ENCODE measurements around the gene ZNF775. TPM values are rescaled to one million over a fixed set of nuclear protein-coding genes. Genes with fewer than 3 reads are reported as not detected.

The ZNF775 gene
- polyA plus RNA-seq, 3 donors = 1.3 to 2.7 (median 1.4) TPM

DNA sequence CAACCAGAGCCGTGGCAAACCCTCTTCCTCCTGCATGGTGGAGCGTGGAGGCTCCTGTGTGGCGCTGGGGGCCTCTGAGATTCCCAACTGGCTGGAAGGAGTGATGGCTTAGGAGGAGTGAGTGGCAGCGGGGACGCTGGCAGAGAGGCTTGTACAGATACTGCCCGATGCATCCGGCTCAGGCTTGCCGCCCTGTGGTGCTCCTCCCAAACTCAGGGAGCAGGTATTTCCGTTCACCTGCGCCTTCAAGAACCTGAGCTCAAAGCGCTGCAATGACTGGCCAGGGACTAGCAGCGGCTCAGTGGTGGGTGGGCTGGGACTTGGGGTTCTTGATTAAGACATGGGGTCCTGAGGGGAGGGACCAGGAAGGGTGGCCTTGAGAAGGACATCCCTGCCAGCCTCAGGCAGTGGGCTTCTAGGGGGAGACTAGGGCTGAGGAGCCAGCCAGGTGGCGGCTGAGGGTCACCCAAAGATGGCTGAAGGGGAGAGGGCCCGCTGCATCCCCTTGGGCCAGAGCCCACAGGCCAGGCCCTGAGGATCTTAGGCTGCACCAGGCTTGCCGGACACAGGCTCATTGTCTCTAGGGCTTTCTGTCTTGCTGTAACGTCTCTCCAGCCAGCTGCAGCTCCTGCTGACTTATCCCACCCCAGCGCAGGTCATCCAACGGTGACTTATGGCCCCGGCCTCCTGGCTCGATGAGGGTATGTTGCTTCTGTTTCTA lies 3.2 kb downstream of the ZNF775 start:
- H2AFZ ChIP-seq (ENCODE audit: insufficient read depth, low read depth, low read length, poor library complexity, severe bottlenecking) = no peak overlapping the region
- H3K27me3 Mint-ChIP-seq (ENCODE audit: low read depth in 3 of 3) = peaks cover 0 to 1% (median 0%) of the 10 kb centered on the region in 3 donors
- H4K20me1 ChIP-seq (ENCODE audit: insufficient read depth, low read length) = peaks cover 3% of the 10 kb centered on the region
- WGBS (ENCODE audit: insufficient coverage) = 89% methylated on average over 15 of the region's 20 CpGs
- peaks cover 49% of the 10 kb centered on the region for H3K79me2 ChIP-seq (ENCODE audit: insufficient read depth, low read length)
- peaks cover 49% of the 10 kb centered on the region for H3K4me1 Mint-ChIP-seq
- DNase-seq = no peak
- TF ChIP-seq, protein P1, sequence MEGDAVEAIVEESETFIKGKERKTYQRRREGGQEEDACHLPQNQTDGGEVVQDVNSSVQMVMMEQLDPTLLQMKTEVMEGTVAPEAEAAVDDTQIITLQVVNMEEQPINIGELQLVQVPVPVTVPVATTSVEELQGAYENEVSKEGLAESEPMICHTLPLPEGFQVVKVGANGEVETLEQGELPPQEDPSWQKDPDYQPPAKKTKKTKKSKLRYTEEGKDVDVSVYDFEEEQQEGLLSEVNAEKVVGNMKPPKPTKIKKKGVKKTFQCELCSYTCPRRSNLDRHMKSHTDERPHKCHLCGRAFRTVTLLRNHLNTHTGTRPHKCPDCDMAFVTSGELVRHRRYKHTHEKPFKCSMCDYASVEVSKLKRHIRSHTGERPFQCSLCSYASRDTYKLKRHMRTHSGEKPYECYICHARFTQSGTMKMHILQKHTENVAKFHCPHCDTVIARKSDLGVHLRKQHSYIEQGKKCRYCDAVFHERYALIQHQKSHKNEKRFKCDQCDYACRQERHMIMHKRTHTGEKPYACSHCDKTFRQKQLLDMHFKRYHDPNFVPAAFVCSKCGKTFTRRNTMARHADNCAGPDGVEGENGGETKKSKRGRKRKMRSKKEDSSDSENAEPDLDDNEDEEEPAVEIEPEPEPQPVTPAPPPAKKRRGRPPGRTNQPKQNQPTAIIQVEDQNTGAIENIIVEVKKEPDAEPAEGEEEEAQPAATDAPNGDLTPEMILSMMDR (IDR thresholded peaks at IDR 0.05) = no peak
- H3K9ac ChIP-seq (ENCODE audit: insufficient read depth, low read length, poor library complexity, severe bottlenecking) = no peak overlapping the region
- no peaks in the 10 kb centered on the region for H3K9me3 ChIP-seq (replicated peaks in 1 of 2; ENCODE audit: control insufficient read depth in 1 of 2, insufficient read depth in 1 of 2, low read length in 2 of 2)
- H3K27ac ChIP-seq (ENCODE audit: low read depth in 1 of 2, low read length in 2 of 2) = no peak overlapping the region
- no peak overlapping the region for H3K4me2 ChIP-seq (replicated peaks; ENCODE audit: extremely low read depth, low read length, poor library complexity, severe bottlenecking)
- H3K4me1 ChIP-seq (ENCODE audit: control insufficient read depth in 1 of 2, insufficient read depth in 2 of 2, low read length in 2 of 2) = peaks cover 43 to 52% of the 10 kb centered on the region in 2 donors
- peaks cover 0 to 1% (median 0%) of the 10 kb centered on the region in 7 donors for H3K9me3 Mint-ChIP-seq
- H3K36me3 ChIP-seq (replicated peaks in 1 of 2; ENCODE audit: control insufficient read depth in 1 of 2, insufficient read depth in 2 of 2, low read length in 2 of 2) = no peaks in the 10 kb centered on the region
- H3K36me3 Mint-ChIP-seq = peaks cover 7 to 8% of the 10 kb centered on the region in 2 donors
- no peaks in the 10 kb centered on the region for H3K27me3 ChIP-seq (ENCODE audit: control insufficient read depth in 2 of 2, insufficient read depth in 2 of 2, low read length in 2 of 2)
- no peak overlapping the region for H3K27ac Mint-ChIP-seq
- H3K4me3 Mint-ChIP-seq = no peak overlapping the region
- intact Hi-C loops (cut with micrococcal nuclease) = no loop called here
- H3K4me3 ChIP-seq (replicated peaks in 1 of 3; ENCODE audit: low read depth in 2 of 3, low read length in 3 of 3) = no peak overlapping the region

GRCh38 chr7:150382844-150383225 lies 3.7 kb downstream of the ZNF775 start:
- H2AFZ ChIP-seq (ENCODE audit: insufficient read depth, low read depth, low read length, poor library complexity, severe bottlenecking) = no peak overlapping the region
- TF ChIP-seq, protein P1 (IDR thresholded peaks at IDR 0.05) = no peak
- no peaks in the 10 kb centered on the region for H3K27me3 ChIP-seq (ENCODE audit: control insufficient read depth in 2 of 2, insufficient read depth in 2 of 2, low read length in 2 of 2)
- intact Hi-C loops (cut with micrococcal nuclease) = no loop called here
- H3K79me2 ChIP-seq (ENCODE audit: insufficient read depth, low read length) = peaks cover 49% of the 10 kb centered on the region
- no peak overlapping the region for H3K4me2 ChIP-seq (replicated peaks; ENCODE audit: extremely low read depth, low read length, poor library complexity, severe bottlenecking)
- Mint-ChIP-seq H3K9me3 (peaks cover 0 to 1% (median 0%) of the 10 kb centered on the region in 7 donors), H3K36me3 (peaks cover 7 to 8% of the 10 kb centered on the region in 2 donors), H3K27ac (no peak overlapping the region), H3K4me3 (no peak overlapping the region), H3K4me1 (peaks cover 43% of the 10 kb centered on the region), H3K27me3 (ENCODE audit: low read depth in 3 of 3) (peaks cover 0 to 1% (median 0%) of the 10 kb centered on the region in 3 donors)
- no peak overlapping the region for H3K27ac ChIP-seq (ENCODE audit: low read depth in 1 of 2, low read length in 2 of 2)
- H3K9ac ChIP-seq (ENCODE audit: insufficient read depth, low read length, poor library complexity, severe bottlenecking) = no peak overlapping the region
- H3K4me1 ChIP-seq (ENCODE audit: control insufficient read depth in 1 of 2, insufficient read depth in 2 of 2, low read length in 2 of 2) = peaks cover 39 to 46% of the 10 kb centered on the region in 2 donors
- H3K36me3 ChIP-seq (replicated peaks in 1 of 2; ENCODE audit: control insufficient read depth in 1 of 2, insufficient read depth in 2 of 2, low read length in 2 of 2) = no peaks in the 10 kb centered on the region
- 100% methylated on average over 1 of the region's 4 CpGs for WGBS (ENCODE audit: insufficient coverage)
- no peak for DNase-seq
- no peak overlapping the region for H3K4me3 ChIP-seq (replicated peaks in 1 of 3; ENCODE audit: low read depth in 2 of 3, low read length in 3 of 3)
- H3K9me3 ChIP-seq (replicated peaks in 1 of 2; ENCODE audit: control insufficient read depth in 1 of 2, insufficient read depth in 1 of 2, low read length in 2 of 2) = no peaks in the 10 kb centered on the region
- H4K20me1 ChIP-seq (ENCODE audit: insufficient read depth, low read length) = peaks cover 3% of the 10 kb centered on the region
